ENCODE measurements around the gene LRRC49.

DNA sequence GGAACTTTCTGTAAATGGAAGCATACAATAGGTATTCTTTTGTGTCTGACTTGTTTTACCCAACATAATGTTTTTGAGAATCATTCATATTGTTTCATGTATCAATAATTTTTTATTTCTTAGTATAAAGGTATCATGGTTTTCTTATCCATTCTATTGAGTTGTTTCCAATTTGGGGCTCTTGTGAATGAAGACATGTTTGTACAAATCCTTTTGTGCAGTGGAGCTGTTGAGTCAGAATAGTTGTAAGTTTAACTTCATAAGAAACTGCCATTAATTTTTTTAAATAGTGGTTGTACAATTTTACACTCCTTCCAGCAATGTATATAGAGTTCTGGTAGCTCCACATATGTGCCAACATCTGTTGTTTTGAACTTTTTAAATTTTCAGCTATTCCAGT, 163.5 kb downstream of the LRRC49 start:
- TF ChIP-seq, protein P1, sequence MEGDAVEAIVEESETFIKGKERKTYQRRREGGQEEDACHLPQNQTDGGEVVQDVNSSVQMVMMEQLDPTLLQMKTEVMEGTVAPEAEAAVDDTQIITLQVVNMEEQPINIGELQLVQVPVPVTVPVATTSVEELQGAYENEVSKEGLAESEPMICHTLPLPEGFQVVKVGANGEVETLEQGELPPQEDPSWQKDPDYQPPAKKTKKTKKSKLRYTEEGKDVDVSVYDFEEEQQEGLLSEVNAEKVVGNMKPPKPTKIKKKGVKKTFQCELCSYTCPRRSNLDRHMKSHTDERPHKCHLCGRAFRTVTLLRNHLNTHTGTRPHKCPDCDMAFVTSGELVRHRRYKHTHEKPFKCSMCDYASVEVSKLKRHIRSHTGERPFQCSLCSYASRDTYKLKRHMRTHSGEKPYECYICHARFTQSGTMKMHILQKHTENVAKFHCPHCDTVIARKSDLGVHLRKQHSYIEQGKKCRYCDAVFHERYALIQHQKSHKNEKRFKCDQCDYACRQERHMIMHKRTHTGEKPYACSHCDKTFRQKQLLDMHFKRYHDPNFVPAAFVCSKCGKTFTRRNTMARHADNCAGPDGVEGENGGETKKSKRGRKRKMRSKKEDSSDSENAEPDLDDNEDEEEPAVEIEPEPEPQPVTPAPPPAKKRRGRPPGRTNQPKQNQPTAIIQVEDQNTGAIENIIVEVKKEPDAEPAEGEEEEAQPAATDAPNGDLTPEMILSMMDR (conservative IDR thresholded peaks at IDR 0.05; ENCODE audit: low read length), result no peak
- TF ChIP-seq EZH2phosphoT487 (IDR thresholded peaks at IDR 0.05; ENCODE audit: borderline replicate concordance, low read depth, low read length), result no peak
